ENCODE data around the gene AACS. TPM values are rescaled to one million over a fixed set of nuclear protein-coding genes. Genes with fewer than 3 reads are reported as not detected.

The AACS gene
- total RNA-seq, 2 donors from 2014 or later = 23.2 to 24.6 TPM

DNA sequence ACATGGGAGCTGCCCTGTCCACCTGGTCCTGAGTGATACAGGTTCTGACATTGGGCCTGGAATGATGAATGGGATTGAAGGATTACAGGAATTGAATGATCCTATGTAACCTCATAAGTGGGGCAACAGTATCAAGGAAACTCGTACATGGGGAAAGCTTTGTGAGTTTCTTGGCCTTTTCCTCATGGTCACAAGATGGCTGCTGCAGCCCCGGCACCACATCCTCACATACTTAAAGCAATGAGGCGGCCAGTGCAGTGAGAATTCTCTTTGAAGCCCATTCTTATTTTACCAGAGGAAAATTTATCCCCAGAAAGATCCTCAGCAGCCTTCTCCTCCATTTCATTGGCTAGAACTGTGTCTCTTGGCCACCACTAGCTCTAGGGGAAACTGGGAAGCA is 91.9 kb downstream of the AACS start:
- no peaks in the 10 kb centered on the region for H3K36me3 Mint-ChIP-seq (ENCODE audit: low read depth)
- peaks cover 10% of the 10 kb centered on the region for H3K27me3 Mint-ChIP-seq
- no peak overlapping the region for H3K4me3 Mint-ChIP-seq
- no peaks in the 10 kb centered on the region for H3K4me1 Mint-ChIP-seq
- no peak for ATAC-seq (replicated peaks)
- H3K27ac Mint-ChIP-seq = no peak overlapping the region
- no peaks in the 10 kb centered on the region for H3K9me3 Mint-ChIP-seq

DNA sequence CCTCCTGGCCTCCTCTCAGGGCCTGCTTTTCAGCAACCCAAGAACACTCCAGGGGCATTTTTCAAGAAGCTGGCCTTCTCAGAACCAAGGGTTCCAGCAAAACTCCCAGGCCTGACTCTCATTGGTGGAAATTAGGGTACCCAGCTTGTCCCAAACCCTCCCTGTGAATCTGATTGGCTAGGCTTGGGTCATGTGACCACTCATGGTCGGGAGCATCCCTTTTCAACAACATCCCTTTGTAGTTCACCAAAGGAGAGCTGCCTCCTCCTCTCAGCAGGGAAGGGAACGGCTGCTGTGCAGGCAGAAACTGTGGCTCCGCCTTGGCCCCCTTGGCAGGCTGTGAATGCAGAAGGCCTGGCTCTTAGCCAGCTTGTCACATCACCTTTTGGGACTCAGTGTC is 94.5 kb downstream of the AACS start:
- Mint-ChIP-seq H3K27me3 (peaks cover 5% of the 10 kb centered on the region), H3K4me1 (no peaks in the 10 kb centered on the region), H3K4me3 (no peak overlapping the region), H3K9me3 (no peaks in the 10 kb centered on the region), H3K27ac (no peak overlapping the region), H3K36me3 (ENCODE audit: low read depth) (no peaks in the 10 kb centered on the region)
- no peak for ATAC-seq (replicated peaks)

DNA sequence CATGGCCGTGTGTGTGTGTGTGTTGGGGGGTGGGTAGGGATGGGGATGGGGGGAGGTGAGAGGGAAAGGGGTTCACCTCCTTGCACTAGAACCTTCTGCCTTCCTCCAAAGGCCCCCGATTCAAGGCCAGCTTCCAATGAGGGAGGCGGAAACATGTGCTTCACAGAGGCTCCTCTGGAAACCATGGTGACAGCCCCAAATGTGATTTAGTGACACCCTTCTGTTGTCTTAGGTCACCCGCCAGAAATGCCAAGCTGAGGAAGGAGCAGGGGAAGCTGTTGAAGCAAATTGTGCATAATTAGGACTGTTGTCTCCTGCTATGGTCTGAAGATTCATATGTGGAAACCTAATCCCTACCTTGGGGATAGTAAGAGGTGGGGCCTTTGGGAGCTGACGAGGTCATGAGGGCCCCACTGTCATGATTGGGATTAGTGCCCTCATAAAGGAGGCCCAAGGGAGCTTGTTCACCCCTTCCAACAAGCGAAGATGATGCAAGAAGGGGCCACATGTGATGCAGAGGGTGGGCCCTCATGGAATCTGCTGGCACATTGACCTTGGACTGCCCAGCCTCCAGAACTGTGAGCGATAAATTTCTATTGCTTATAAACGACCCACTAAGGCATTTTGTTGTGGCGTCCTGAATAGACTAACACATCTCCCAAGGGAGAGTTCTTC is 95.2 kb downstream of the AACS start:
- no peak overlapping the region for H3K4me3 Mint-ChIP-seq
- ATAC-seq (replicated peaks) = no peak
- H3K27me3 Mint-ChIP-seq = peaks cover 4% of the 10 kb centered on the region
- no peaks in the 10 kb centered on the region for H3K9me3 Mint-ChIP-seq
- H3K27ac Mint-ChIP-seq = no peak overlapping the region
- no peaks in the 10 kb centered on the region for H3K36me3 Mint-ChIP-seq (ENCODE audit: low read depth)
- H3K4me1 Mint-ChIP-seq = no peaks in the 10 kb centered on the region

DNA sequence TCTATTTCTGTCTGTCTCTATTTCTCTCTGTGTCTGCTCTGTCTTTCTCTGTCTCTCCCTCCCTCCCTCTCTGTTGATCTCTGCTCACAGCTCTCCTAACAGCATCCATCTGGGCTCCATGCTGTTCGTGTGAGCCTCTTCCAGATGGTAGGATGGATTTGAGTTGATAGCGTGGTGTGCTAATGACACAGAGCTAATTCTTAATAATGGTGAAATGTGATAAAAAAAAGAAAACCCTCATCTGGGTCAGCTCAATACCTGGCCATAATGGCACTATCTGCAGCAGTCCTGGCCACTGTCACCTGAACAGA is 96.4 kb downstream of the AACS start:
- Mint-ChIP-seq H3K4me3 (no peak overlapping the region), H3K36me3 (ENCODE audit: low read depth) (no peaks in the 10 kb centered on the region), H3K9me3 (no peaks in the 10 kb centered on the region), H3K27ac (no peak overlapping the region), H3K27me3 (peaks cover 4% of the 10 kb centered on the region), H3K4me1 (no peaks in the 10 kb centered on the region)
- no peak for ATAC-seq (replicated peaks)

DNA sequence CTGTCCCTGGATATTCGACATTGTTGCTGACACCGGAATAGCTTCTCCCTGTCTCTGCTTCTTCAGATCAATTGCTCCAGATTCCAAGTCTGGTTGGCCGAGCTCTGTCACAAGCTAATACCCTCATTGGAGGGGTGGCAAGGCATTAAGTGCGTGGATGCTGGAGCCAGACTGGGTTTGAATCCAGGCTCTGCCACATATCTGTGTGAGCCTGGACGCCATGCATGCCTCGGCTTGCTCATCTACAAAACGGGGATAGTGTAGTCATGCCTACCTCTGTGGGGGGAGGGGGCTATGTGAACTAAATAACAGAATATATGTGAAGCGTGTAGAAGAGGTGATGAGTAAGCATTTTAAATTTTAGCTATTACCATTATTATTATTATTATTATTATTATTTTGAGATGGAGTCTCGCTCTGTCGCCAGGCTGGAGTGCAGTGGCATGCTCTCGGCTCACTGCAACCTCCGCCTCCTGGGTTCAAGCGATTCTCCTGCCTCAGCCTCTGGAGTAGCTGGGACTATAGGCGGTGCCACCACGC is 97.3 kb downstream of the AACS start:
- H3K27ac Mint-ChIP-seq = no peak overlapping the region
- no peaks in the 10 kb centered on the region for H3K9me3 Mint-ChIP-seq
- ATAC-seq (replicated peaks) = no peak
- H3K36me3 Mint-ChIP-seq (ENCODE audit: low read depth) = no peaks in the 10 kb centered on the region
- H3K4me1 Mint-ChIP-seq = no peaks in the 10 kb centered on the region
- no peak overlapping the region for H3K4me3 Mint-ChIP-seq
- H3K27me3 Mint-ChIP-seq = peaks cover 4% of the 10 kb centered on the region

DNA sequence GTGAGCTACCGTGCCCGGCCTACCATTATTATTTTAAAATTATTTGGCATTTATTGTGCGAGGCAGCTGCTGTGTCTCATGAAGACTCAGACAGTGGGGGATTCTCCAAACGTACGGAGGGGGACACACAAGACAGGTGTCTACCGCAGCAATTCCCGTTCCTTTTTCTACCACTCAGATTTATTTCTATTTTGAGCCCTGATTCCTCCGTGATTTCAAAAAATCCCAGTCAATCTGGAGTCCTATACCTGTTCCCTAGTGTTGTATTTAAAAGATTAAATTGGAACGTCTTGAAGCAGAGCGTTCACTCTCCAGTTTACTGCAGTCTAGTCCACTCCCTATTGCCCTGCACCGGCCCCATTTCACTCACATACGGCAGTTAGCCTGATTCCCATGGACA is 97.9 kb downstream of the AACS start:
- Mint-ChIP-seq H3K27me3 (peaks cover 4% of the 10 kb centered on the region), H3K36me3 (ENCODE audit: low read depth) (no peaks in the 10 kb centered on the region), H3K9me3 (no peaks in the 10 kb centered on the region), H3K27ac (no peak overlapping the region), H3K4me3 (no peak overlapping the region), H3K4me1 (no peaks in the 10 kb centered on the region)
- no peak for ATAC-seq (replicated peaks)

DNA sequence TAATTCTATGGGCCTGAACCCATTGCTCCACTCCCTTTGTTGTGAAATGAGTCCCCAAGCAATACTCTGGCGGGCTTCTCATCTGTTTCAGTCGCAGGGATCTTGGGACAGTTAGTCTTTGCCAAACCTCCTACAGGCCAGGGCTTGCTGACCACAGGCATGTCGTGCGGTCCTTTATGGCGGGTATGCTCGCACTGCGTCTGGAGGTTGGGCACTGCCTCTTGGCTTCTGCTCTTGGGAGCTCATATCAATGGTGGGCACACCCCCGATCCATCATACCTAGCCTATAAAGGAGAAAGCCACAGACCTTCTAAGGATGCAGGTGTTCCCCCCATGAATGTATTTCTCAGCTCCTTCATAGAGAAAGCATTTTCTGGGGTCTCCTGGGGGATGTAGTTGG is 99.3 kb downstream of the AACS start:
- H3K27me3 Mint-ChIP-seq = peaks cover 4% of the 10 kb centered on the region
- no peaks in the 10 kb centered on the region for H3K9me3 Mint-ChIP-seq
- ATAC-seq (replicated peaks) = no peak

DNA sequence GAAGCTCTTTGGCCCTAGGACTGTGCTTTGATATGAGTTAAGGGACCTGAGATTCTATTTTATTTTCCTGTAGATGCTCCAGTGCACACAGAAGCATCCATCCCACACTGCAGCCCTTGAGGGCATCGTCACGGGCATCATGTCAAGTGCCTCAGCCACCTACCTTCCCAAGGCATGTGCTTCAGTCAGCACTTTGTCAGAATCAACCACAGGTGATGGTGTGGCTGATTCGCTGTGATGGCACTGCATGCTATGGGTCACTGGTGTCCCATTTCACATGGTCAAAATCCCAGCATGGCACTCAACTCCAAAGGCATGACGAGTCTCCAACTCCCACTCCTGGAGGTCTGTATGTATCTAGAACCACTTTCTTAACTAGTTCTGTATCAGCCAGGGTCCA is 100.8 kb downstream of the AACS start:
- H3K27me3 Mint-ChIP-seq = peaks cover 4% of the 10 kb centered on the region
- no peaks in the 10 kb centered on the region for H3K9me3 Mint-ChIP-seq
- H3K36me3 Mint-ChIP-seq (ENCODE audit: low read depth) = no peaks in the 10 kb centered on the region
- no peak overlapping the region for H3K27ac Mint-ChIP-seq
- no peak for ATAC-seq (replicated peaks)
- no peaks in the 10 kb centered on the region for H3K4me1 Mint-ChIP-seq
- no peak overlapping the region for H3K4me3 Mint-ChIP-seq

More for the DNA sequence above, 99.3 kb downstream of the AACS start:
- no peaks in the 10 kb centered on the region for H3K36me3 Mint-ChIP-seq (ENCODE audit: low read depth)
- no peak overlapping the region for H3K27ac Mint-ChIP-seq
- H3K4me1 Mint-ChIP-seq = no peaks in the 10 kb centered on the region
- no peak overlapping the region for H3K4me3 Mint-ChIP-seq

DNA sequence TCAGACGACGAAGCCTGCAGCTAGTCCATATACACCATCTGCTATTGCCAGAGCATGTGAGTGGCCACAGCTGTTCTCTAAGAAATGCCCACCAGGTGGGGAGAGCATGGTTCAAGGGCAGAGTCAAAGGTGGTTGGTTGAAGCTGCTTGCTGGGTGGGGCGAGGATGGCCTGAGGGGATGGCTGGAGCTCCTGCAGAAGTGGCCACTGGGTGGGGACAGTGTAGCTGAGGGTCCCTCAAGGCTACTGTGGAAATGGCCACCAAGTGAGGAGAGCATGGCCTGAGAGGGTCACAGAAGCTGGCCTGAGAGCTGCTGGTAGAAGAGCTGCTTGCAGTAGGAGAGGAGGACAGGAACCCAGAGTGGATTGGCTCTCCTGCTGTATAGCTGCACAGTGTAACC is 102.4 kb downstream of the AACS start:
- H3K27ac Mint-ChIP-seq = no peak overlapping the region
- no peaks in the 10 kb centered on the region for H3K4me1 Mint-ChIP-seq
- no peak overlapping the region for H3K4me3 Mint-ChIP-seq
- no peak for ATAC-seq (replicated peaks)
- peaks cover 4% of the 10 kb centered on the region for H3K27me3 Mint-ChIP-seq
- no peaks in the 10 kb centered on the region for H3K9me3 Mint-ChIP-seq
- H3K36me3 Mint-ChIP-seq (ENCODE audit: low read depth) = no peaks in the 10 kb centered on the region

DNA sequence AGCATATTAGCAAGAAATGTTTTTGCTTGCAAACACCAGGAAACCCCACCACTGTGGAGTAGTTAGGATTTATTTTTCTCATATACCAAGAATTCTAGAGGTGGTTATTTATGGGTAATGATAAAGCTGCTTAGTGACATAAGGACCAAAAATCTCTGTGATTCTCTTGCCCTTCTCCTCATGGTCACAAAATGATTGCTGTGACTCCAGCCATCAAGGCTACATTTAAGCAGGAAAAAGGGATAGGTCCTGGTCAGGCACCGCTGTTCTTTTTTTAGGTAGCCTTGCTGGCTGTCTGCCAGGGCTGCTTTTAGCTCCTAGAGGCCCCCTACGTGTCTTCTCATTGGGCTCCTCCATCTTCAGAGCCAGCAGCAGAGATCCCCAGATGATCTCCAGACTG is 104.2 kb downstream of the AACS start:
- Mint-ChIP-seq H3K27me3 (peaks cover 4% of the 10 kb centered on the region), H3K9me3 (no peaks in the 10 kb centered on the region)
- no peak for ATAC-seq (replicated peaks)

DNA sequence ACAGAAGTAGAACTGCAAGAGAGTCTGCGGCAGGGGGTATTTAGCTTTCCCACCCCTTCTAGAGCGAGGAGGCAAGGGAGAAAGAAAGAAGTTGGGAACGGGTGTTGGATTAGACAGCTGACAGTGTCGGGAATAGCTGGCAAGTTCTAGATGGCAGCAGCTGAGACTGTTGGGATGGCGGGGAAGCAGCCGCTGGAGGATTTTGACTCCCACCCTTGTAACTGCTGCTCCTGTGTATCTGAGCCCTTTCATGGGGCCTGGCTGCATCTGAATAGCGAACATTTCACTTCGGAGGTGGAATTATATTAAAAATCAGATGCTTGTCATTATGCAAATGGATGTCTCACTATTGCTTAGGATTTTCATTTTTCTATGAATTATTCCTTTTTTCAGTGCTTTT is 104.6 kb downstream of the AACS start:
- ATAC-seq (replicated peaks) = no peak
- H3K4me1 Mint-ChIP-seq = no peaks in the 10 kb centered on the region
- H3K27me3 Mint-ChIP-seq = peaks cover 4% of the 10 kb centered on the region
- H3K36me3 Mint-ChIP-seq (ENCODE audit: low read depth) = no peaks in the 10 kb centered on the region
- no peaks in the 10 kb centered on the region for H3K9me3 Mint-ChIP-seq
- H3K4me3 Mint-ChIP-seq = no peak overlapping the region
- H3K27ac Mint-ChIP-seq = no peak overlapping the region

More for the DNA sequence above, 104.2 kb downstream of the AACS start:
- Mint-ChIP-seq H3K4me1 (no peaks in the 10 kb centered on the region), H3K27ac (no peak overlapping the region), H3K36me3 (ENCODE audit: low read depth) (no peaks in the 10 kb centered on the region), H3K4me3 (no peak overlapping the region)

DNA sequence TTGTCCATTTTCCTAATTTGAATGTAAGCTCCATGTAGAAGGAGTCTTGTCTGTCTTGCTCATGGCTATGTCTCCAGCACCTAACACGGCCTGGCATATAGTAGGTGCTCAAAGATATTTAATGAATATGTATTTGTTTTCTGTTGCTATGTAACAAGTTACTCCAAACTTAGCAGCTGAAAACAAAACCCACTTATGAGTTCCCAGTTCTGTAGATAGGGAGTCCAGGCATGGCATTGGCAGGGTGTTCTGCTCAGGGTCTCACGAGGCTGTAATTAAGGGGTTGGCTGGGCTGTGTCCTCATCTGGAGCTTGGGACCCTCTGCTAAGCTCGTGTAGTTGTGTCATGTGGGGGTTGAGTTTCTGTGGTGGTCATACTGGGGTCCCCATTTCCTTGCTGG is 106.0 kb downstream of the AACS start:
- Mint-ChIP-seq H3K27me3 (peaks cover 12% of the 10 kb centered on the region), H3K4me1 (no peaks in the 10 kb centered on the region), H3K4me3 (no peak overlapping the region), H3K27ac (no peak overlapping the region), H3K9me3 (peaks cover 4% of the 10 kb centered on the region), H3K36me3 (ENCODE audit: low read depth) (no peaks in the 10 kb centered on the region)
- ATAC-seq (replicated peaks) = no peak

DNA sequence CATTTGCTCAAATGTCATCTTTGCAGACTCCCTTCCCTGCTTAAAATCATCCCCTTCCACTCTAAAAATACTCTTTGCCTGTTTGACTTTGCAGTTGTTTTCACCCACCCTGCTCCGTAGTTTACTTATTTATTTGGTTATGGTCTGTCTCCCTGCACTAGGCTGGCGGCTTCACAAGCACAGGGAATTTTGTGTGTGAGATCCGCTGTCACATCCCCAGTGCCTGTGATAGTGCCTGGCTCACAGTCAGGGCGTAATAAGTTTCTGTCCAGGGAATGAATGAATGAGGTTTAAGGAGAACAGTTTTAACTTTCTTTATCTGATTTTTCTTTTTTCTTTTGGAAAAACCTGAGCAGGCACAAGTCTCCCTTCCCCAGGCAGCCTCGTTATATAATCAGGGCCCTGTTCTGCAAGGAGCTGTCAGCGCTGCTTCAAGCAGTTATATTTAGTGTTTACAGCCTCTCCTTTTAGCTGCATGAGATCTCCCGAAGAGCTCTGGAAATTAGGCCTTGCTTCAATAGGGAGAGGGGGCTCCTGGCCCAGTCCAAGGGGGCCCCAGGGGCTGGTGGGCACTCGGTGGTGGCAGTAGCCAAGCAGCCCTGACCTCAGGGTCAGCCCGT is 107.1 kb downstream of the AACS start:
- H3K27ac Mint-ChIP-seq = no peak overlapping the region
- no peak overlapping the region for H3K4me3 Mint-ChIP-seq
- H3K9me3 Mint-ChIP-seq = peaks cover 4% of the 10 kb centered on the region
- H3K4me1 Mint-ChIP-seq = no peaks in the 10 kb centered on the region
- ATAC-seq (replicated peaks) = no peak
- no peaks in the 10 kb centered on the region for H3K36me3 Mint-ChIP-seq (ENCODE audit: low read depth)
- H3K27me3 Mint-ChIP-seq = peaks cover 17% of the 10 kb centered on the region

DNA sequence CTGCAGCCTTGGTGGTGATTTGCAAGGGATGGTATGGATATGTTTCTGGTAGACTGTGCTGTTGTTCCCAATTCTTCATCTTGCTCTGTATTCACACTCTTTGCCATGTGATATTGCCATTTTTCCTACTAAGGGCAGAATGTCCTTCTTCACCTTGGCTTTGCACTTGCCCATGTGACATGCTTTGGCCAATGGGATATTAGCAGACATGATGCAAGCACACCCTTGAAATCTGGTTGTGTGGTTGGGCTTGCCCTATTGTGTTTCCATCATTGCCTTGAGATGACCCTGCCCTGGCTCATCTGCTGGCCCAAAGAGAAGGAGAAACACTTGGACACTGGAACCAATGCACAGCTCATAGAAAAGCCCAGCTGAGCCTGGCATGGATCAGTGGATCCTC is 110.3 kb downstream of the AACS start:
- no peak for ATAC-seq (replicated peaks)
- Mint-ChIP-seq H3K27me3 (peaks cover 28% of the 10 kb centered on the region), H3K9me3 (peaks cover 4% of the 10 kb centered on the region), H3K27ac (no peak overlapping the region), H3K36me3 (ENCODE audit: low read depth) (no peaks in the 10 kb centered on the region), H3K4me1 (no peaks in the 10 kb centered on the region), H3K4me3 (no peak overlapping the region)

DNA sequence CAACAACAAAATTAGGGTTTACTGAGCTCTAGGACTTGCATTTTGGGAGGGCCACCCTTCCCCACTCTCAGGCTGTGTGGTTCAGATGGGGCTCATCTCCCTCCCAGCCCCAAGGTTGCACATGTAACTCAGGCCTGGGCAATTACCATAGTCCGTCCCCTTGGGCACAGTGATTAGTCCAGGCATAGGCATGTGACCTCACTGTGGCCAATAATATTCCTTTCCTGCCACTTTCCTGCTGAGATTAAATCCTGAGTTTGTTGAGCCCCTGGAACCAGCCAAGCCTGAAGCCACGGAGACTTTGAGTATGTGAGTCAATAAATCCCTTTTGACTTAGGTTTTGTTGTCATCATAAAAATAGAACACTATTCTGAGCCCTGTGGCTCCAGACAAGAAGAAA is 113.0 kb downstream of the AACS start:
- Mint-ChIP-seq H3K36me3 (ENCODE audit: low read depth) (no peaks in the 10 kb centered on the region), H3K27ac (no peak overlapping the region), H3K4me3 (no peak overlapping the region), H3K27me3 (peaks cover 41% of the 10 kb centered on the region), H3K9me3 (peaks cover 4% of the 10 kb centered on the region), H3K4me1 (no peaks in the 10 kb centered on the region)
- peak; percentile 12 for ATAC-seq (replicated peaks)
